Lower lobe of right lung (tissue), 2 donors: Measurements from ENCODE around the gene GADD45A. TPM values are rescaled to one million over a fixed set of nuclear protein-coding genes. Genes with fewer than 3 reads are reported as not detected.

Experiments
- ATAC-seq, 2 donors: fragments of 200-7000 bp; cut with Tn5 transposase; one replicate each; pipeline ENCODE4 v1.9.1; 2020 to 2022; ENCODE audit warnings: mild to moderate bottlenecking in 2 of 2, moderate library complexity in 2 of 2
- DNase-seq: peaks from one replicate; pipeline ENCODE4 v3.0.0-alpha.2; 2020
- H3K27ac ChIP-seq: fragments of 200-600 bp; one replicate; pipeline ENCODE4 v1.8.0; 2022
- H3K27me3 ChIP-seq: fragments of 200-600 bp; one replicate; pipeline ENCODE4 v1.8.0; 2022; ENCODE audit warnings: low read depth
- H3K36me3 ChIP-seq: fragments of 200-600 bp; one replicate; pipeline ENCODE4 v1.8.0; 2022; ENCODE audit warnings: mild to moderate bottlenecking
- H3K4me1 ChIP-seq: fragments of 200-600 bp; one replicate; pipeline ENCODE4 v1.8.0; 2022
- H3K4me3 ChIP-seq: fragments of 200-600 bp; one replicate; pipeline ENCODE4 v1.8.0; 2022; ENCODE audit warnings: mild to moderate bottlenecking
- H3K9me3 ChIP-seq: fragments of 200-600 bp; one replicate; pipeline ENCODE4 v1.8.0; 2022
- CTCF ChIP-seq: fragments of 200-600 bp; IDR thresholded peaks from one replicate; pipeline ENCODE4 v1.8.0; 2022; ENCODE audit warnings: antibody characterized with exemption, mild to moderate bottlenecking
- intact Hi-C: fragments of 100-400 bp; cut with DNase I; formaldehyde crosslinking; loops from one replicate; pipeline ENCODE4 v1.11.0; 2022
- total RNA-seq: library from RNA; stranded (reverse); fragmentation: NEBNext Ultra II Directional; extraction: Animal tissue kit (Norgen Biotek cat#: 25700); gene quantifications from one replicate; pipeline ENCODE4 v1.2.1, GENCODE V29; 2021
- donor health status: DM: no; HTN: yes; CAD: no; lungs with severe emphysema.

GADD45A gene
- total RNA-seq, 1 donor from 2014 or later: 13.6 TPM

- H3K9me3 ChIP-seq: no peaks in the 10 kb centered on the region
- no peaks in the 10 kb centered on the region for H3K36me3 ChIP-seq
- H3K27ac ChIP-seq: no peak overlapping the region
- H3K27me3 ChIP-seq: no peaks in the 10 kb centered on the region
- intact Hi-C loops: no loop called here
- DNase-seq (no peak), ATAC-seq (peak in 1 of 2 donors; percentile 18)
- peaks cover 37% of the 10 kb centered on the region for H3K4me1 ChIP-seq
- no peak overlapping the region for H3K4me3 ChIP-seq
- TF ChIP-seq CTCF: no peak
Measured at GRCh38 chr1:67722292-67722944, 37.4 kb downstream of the GADD45A start.

GRCh38 chr1:67723126-67723525 is 38.1 kb downstream of the GADD45A start:
- no peaks in the 10 kb centered on the region for H3K36me3 ChIP-seq
- H3K27me3 ChIP-seq: no peaks in the 10 kb centered on the region
- H3K9me3 ChIP-seq: no peaks in the 10 kb centered on the region
- no peak for ATAC-seq
- no peak overlapping the region for H3K27ac ChIP-seq
- DNase-seq: no peak
- intact Hi-C loops: no loop called here
- no peak for TF ChIP-seq CTCF
- no peak overlapping the region for H3K4me3 ChIP-seq
- H3K4me1 ChIP-seq: peaks cover 37% of the 10 kb centered on the region

- Histone ChIP-seq H3K4me1 (peaks cover 37% of the 10 kb centered on the region), H3K4me3 (no peak overlapping the region), H3K27me3 (no peaks in the 10 kb centered on the region), H3K36me3 (no peaks in the 10 kb centered on the region), H3K27ac (no peak overlapping the region), H3K9me3 (no peaks in the 10 kb centered on the region)
- peak; percentile 45 to 53 for ATAC-seq
- DNase-seq: no peak
- intact Hi-C loops: no loop called here
- no peak for TF ChIP-seq CTCF
Measured at GRCh38 chr1:67723620-67724019, 38.6 kb downstream of the GADD45A start.

GRCh38 chr1:67724928-67725560 is 40.0 kb downstream of the GADD45A start:
- Histone ChIP-seq H3K27ac (no peak overlapping the region), H3K36me3 (no peaks in the 10 kb centered on the region), H3K9me3 (no peaks in the 10 kb centered on the region), H3K27me3 (no peaks in the 10 kb centered on the region), H3K4me1 (peaks cover 37% of the 10 kb centered on the region), H3K4me3 (no peak overlapping the region)
- DNase-seq (no peak), ATAC-seq (no peak)
- no peak for TF ChIP-seq CTCF
- intact Hi-C loops: no loop called here

GRCh38 chr1:67726224-67726623 is 41.2 kb downstream of the GADD45A start:
- Histone ChIP-seq H3K27ac (no peak overlapping the region), H3K9me3 (no peaks in the 10 kb centered on the region), H3K36me3 (no peaks in the 10 kb centered on the region), H3K4me1 (peaks cover 29% of the 10 kb centered on the region), H3K27me3 (no peaks in the 10 kb centered on the region), H3K4me3 (no peak overlapping the region)
- ATAC-seq (no peak), DNase-seq (no peak)
- intact Hi-C loops: no loop called here
- TF ChIP-seq CTCF: no peak
